ENCODE results near the gene SIGLEC11.

SIGLEC11 gene

GRCh38 chr19:49907745-49908446, 53.1 kb downstream of the SIGLEC11 start:
- no peak for DNase-seq (ENCODE audit: low read depth in 3 of 3)

- DNase-seq (ENCODE audit: low read depth in 3 of 3) = no peak
These were observed 54.0 kb downstream of the SIGLEC11 start for GRCh38 chr19:49906879-49907564.

GRCh38 chr19:49904136-49904535, 56.8 kb downstream of the SIGLEC11 start:
- DNase-seq (ENCODE audit: low read depth in 3 of 3) = no peak
